Immature natural killer cell (primary cell): Measurements from ENCODE around the gene PIK3R2. TPM values are rescaled to one million over a fixed set of nuclear protein-coding genes. Genes with fewer than 3 reads are reported as not detected.
"Not testable (repeated sequence)": the region's sequence is repeated elsewhere in the genome, so short reads cannot be mapped to it uniquely, and the experiment has no call there.

ENCODE experiments used
- DNase-seq, 3 donors: peaks; one replicate each; pipeline ENCODE4 v3.0.0; 2022; ENCODE audit warnings: mixed read lengths in 1 of 3
- H3K27ac Mint-ChIP-seq, 6 donors: one replicate each; pipeline ENCODE4 v1.8.0; 2020; ENCODE audit warnings: mixed read lengths in 6 of 6, mild to moderate bottlenecking in 5 of 6, inconsistent platforms in 4 of 6, moderate library complexity in 3 of 6
- H3K27me3 Mint-ChIP-seq, 3 donors: one replicate each; pipeline ENCODE4 v1.8.0; 2020 to 2021; ENCODE audit warnings: low read depth in 3 of 3, mild to moderate bottlenecking in 3 of 3, mixed read lengths in 3 of 3, moderate library complexity in 3 of 3, inconsistent platforms in 1 of 3
- H3K36me3 Mint-ChIP-seq, 3 donors: one replicate each; pipeline ENCODE4 v1.8.0; 2020; ENCODE audit warnings: mixed read lengths in 3 of 3, inconsistent platforms in 2 of 3, mild to moderate bottlenecking in 2 of 3
- H3K4me1 Mint-ChIP-seq, 2 donors: one replicate each; pipeline ENCODE4 v1.8.0; 2020; ENCODE audit warnings: inconsistent platforms in 2 of 2, mild to moderate bottlenecking in 2 of 2, mixed read lengths in 2 of 2, moderate library complexity in 1 of 2
- H3K4me3 Mint-ChIP-seq, 5 donors: one replicate each; pipeline ENCODE4 v1.8.0; 2020; ENCODE audit warnings: mild to moderate bottlenecking in 5 of 5, mixed read lengths in 5 of 5, inconsistent platforms in 3 of 5, moderate library complexity in 3 of 5
- H3K9me3 Mint-ChIP-seq, 6 donors: one replicate each; pipeline ENCODE4 v1.8.0; 2020; ENCODE audit warnings: mild to moderate bottlenecking in 6 of 6, mixed read lengths in 6 of 6, inconsistent platforms in 4 of 6, moderate library complexity in 3 of 6
- polyA plus RNA-seq, 3 donors: library from polyadenylated mRNA; unstranded; fragments of 300-500 nt; fragmentation: Illumina TruSeq; gene quantifications; one replicate each; pipeline ENCODE4 v1.2.3, GENCODE V29; 2021

Gene PIK3R2
- 1 to 10 TPM; 1.7 to 4.7 (median 3.5) TPM for polyA plus RNA-seq

GRCh38 chr19:18152817-18153555, at the start of gene PIK3R2:
TSS of gene PIK3R2 (plus strand) at chr19:18153163. CDS start at chr19:18155880, 2,717 bp downstream.
- Mint-ChIP-seq H3K4me3 (peak within 1 kb of the TSS; percentile 84 to 96 (median 91)), H3K4me1 (peaks cover 55 to 59% of the 10 kb centered on the region in 2 donors), H3K9me3 (no peaks in the 10 kb centered on the region), H3K36me3 (peaks cover 0 to 16% (median 4%) of the 10 kb centered on the region in 3 donors), H3K27me3 (peaks cover 16 to 25% (median 25%) of the 10 kb centered on the region in 3 donors), H3K27ac (peak within 1 kb of the TSS; percentile 90 to 98 (median 93))
- DNase-seq = peak; percentile 100

DNA sequence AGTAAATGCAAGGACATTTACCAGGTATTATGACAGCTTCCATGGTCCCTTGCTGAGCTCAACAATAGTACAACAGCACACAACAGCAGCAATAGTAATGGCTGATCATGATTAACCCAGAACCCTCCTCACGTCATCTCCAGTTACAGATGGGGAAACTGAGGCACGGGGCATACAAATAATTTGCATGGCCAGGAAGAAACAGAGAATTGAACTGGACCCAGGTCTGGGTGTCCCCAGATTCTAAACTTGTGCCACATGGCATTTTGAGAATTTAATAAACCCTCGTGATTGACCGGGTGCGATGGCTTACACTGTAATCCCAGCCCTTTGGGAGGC, 48.2 kb upstream of the PIK3R2 start:
- no peak for DNase-seq
- peak overlapping the region; percentile 57 to 78 (median 74) for H3K27ac Mint-ChIP-seq
- H3K4me1 Mint-ChIP-seq = peaks cover 19 to 24% of the 10 kb centered on the region in 2 donors
- H3K9me3 Mint-ChIP-seq = no peaks in the 10 kb centered on the region
- H3K4me3 Mint-ChIP-seq = peak overlapping the region; percentile 69 to 84 (median 80)
- H3K36me3 Mint-ChIP-seq = peaks cover 0 to under 1% (median 0%) of the 10 kb centered on the region in 3 donors
- H3K27me3 Mint-ChIP-seq = peaks cover 3 to 5% (median 4%) of the 10 kb centered on the region in 3 donors

DNA sequence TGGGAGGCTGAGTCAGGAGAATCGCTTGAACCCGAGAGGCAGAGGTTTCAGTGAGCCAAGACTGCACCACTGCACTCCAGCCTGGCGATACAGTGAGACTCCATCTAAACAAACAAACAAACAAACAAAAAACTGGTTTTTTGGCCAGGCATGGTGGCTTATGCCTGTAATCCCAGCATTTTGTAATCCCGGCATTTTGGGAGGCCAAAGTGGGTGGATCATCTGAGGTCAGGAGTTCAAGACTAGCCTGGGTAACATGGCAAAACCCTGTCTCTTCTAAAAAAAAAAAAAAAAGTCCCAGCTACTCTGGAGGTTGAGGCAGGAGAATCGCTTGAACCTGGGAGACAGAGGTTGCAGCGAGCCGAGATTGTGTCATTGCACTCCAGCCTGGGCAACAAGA, 47.7 kb upstream of the PIK3R2 start:
- H3K4me1 Mint-ChIP-seq = peaks cover 17 to 23% of the 10 kb centered on the region in 2 donors
- not testable (repeated sequence) for DNase-seq, H3K9me3 Mint-ChIP-seq, H3K27me3 Mint-ChIP-seq, H3K36me3 Mint-ChIP-seq, H3K27ac Mint-ChIP-seq
- peak overlapping the region in 1 of 5 donors; percentile 10 for H3K4me3 Mint-ChIP-seq

- H3K9me3 Mint-ChIP-seq = peaks cover 0 to 2% (median 0%) of the 10 kb centered on the region in 6 donors
- H3K4me3 Mint-ChIP-seq = peak overlapping the region in 1 of 5 donors; percentile 9
- peak overlapping the region in 1 of 6 donors; percentile 45 for H3K27ac Mint-ChIP-seq
- peaks cover 25 to 31% of the 10 kb centered on the region in 2 donors for H3K4me1 Mint-ChIP-seq
- peaks cover 2 to 5% (median 3%) of the 10 kb centered on the region in 3 donors for H3K27me3 Mint-ChIP-seq
- no peak for DNase-seq
- H3K36me3 Mint-ChIP-seq = no peaks in the 10 kb centered on the region
Observed at GRCh38 chr19:18107235-18107634, 45.7 kb upstream of the PIK3R2 start.

- Mint-ChIP-seq H3K27ac (peak overlapping the region; percentile 81 to 94 (median 88)), H3K36me3 (peaks cover 0 to 5% (median 4%) of the 10 kb centered on the region in 3 donors), H3K4me1 (peaks cover 32 to 35% of the 10 kb centered on the region in 2 donors), H3K27me3 (peaks cover 0 to 3% (median 3%) of the 10 kb centered on the region in 3 donors), H3K9me3 (peaks cover 0 to 2% (median 0%) of the 10 kb centered on the region in 6 donors), H3K4me3 (peak overlapping the region; percentile 73 to 89 (median 81))
- no peak for DNase-seq
Observed at GRCh38 chr19:18108897-18109296, 44.1 kb upstream of the PIK3R2 start.

GRCh38 chr19:18109341-18109732, 43.6 kb upstream of the PIK3R2 start:
- Mint-ChIP-seq H3K4me1 (peaks cover 31 to 33% of the 10 kb centered on the region in 2 donors), H3K9me3 (peaks cover 0 to 2% (median 0%) of the 10 kb centered on the region in 6 donors), H3K27ac (peak overlapping the region; percentile 60 to 89 (median 83)), H3K36me3 (peaks cover 0 to 7% (median 4%) of the 10 kb centered on the region in 3 donors), H3K27me3 (peaks cover 0 to 3% (median 3%) of the 10 kb centered on the region in 3 donors), H3K4me3 (peak overlapping the region; percentile 73 to 89 (median 81))
- no peak for DNase-seq

GRCh38 chr19:18109733-18110608, 43.0 kb upstream of the PIK3R2 start:
- peak; percentile 44 to 50 (median 45) for DNase-seq
- H3K9me3 Mint-ChIP-seq = peaks cover 0 to 2% (median 0%) of the 10 kb centered on the region in 6 donors

DNA sequence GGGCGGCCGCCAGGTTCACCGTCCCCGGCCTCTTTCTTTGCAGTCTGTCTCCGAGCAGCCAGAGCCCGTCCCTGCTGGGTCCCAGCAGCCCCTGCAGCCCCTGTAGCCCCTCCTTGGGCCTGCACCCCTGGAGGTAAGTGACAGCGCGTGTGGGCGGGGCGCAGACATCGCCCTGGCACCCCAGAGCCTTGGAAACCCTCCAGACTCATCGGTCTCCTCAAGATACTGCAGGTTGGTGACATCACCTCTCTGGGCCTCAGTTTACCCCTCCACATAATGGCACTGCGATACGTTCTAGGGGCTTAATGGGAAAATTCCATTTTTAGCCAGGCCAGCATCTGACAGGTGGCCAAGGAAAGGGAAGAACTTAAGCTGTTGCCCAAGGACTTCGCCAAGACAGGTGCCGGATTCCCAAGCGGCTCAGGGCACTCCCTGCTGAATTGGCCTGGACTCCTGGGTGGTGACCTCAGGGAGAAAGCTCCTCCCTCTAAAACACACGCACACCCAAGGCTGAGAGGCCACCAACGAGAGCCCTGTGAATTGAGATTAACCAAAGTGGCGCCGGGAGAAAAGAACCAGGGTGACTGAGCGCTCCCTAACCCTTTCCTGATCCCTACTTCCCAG, 42.2 kb upstream of the PIK3R2 start:
- Mint-ChIP-seq H3K4me1 (peaks cover 25 to 30% of the 10 kb centered on the region in 2 donors), H3K27ac (peak overlapping the region in 1 of 6 donors; percentile 40), H3K4me3 (peak overlapping the region; percentile 58 to 77 (median 67)), H3K27me3 (peaks cover 0 to 3% (median under 1%) of the 10 kb centered on the region in 3 donors), H3K9me3 (peaks cover 0 to 2% (median 0%) of the 10 kb centered on the region in 6 donors), H3K36me3 (peaks cover 0 to 7% (median 4%) of the 10 kb centered on the region in 3 donors)
- DNase-seq = no peak

More at GRCh38 chr19:18109733-18110608, 43.0 kb upstream of the PIK3R2 start:
- Mint-ChIP-seq H3K27ac (peak overlapping the region in 5 of 6 donors; percentile 60 to 89 (median 81)), H3K27me3 (peaks cover 0 to 3% (median 2%) of the 10 kb centered on the region in 3 donors), H3K4me1 (peaks cover 25 to 28% of the 10 kb centered on the region in 2 donors), H3K4me3 (peak overlapping the region; percentile 73 to 89 (median 81)), H3K36me3 (peaks cover 0 to 7% (median 4%) of the 10 kb centered on the region in 3 donors)

DNA sequence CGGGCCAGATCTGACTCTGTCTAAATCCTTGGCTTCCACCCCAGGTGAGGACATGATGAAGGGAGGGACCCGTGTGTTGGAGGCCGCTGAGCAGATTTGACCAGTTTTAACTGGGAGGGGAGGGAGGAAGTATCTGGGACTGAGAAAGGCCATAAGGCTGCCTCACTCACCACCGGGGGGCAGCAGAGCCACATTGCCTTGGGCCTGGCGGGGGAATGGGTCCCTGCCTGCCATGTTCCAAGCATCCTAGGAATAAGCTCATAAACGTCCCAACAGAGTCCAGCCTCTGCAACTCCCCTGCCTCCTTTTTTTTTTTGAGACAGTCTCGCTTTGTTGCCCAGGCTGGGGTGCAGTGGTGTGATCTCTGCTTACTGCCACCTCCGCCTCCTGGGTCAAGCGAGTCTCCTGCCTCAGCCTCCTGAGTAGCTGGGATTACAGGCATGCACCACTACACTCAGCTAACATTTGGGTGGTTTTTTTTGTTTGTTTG, 39.9 kb upstream of the PIK3R2 start:
- peaks cover 0 to 7% (median 4%) of the 10 kb centered on the region in 3 donors for H3K36me3 Mint-ChIP-seq
- peak; percentile 75 to 80 (median 76) for DNase-seq
- peaks cover 34 to 38% of the 10 kb centered on the region in 2 donors for H3K4me1 Mint-ChIP-seq
- peak overlapping the region in 1 of 5 donors; percentile 25 for H3K4me3 Mint-ChIP-seq
- peaks cover 0 to 6% (median 3%) of the 10 kb centered on the region in 3 donors for H3K27me3 Mint-ChIP-seq
- H3K27ac Mint-ChIP-seq = peak overlapping the region in 4 of 6 donors; percentile 49 to 81 (median 68)
- H3K9me3 Mint-ChIP-seq = peaks cover 0 to 2% (median 0%) of the 10 kb centered on the region in 6 donors

- DNase-seq = no peak
- peaks cover 0 to 9% (median 7%) of the 10 kb centered on the region in 3 donors for H3K27me3 Mint-ChIP-seq
- H3K4me1 Mint-ChIP-seq = peaks cover 36 to 40% of the 10 kb centered on the region in 2 donors
- peak overlapping the region in 1 of 6 donors; percentile 34 for H3K27ac Mint-ChIP-seq
- peaks cover 0 to 2% (median 0%) of the 10 kb centered on the region in 6 donors for H3K9me3 Mint-ChIP-seq
- peaks cover 0 to 7% (median 4%) of the 10 kb centered on the region in 3 donors for H3K36me3 Mint-ChIP-seq
- no peak overlapping the region for H3K4me3 Mint-ChIP-seq
Observed at GRCh38 chr19:18113827-18114226, 39.1 kb upstream of the PIK3R2 start.

- Mint-ChIP-seq H3K4me3 (no peak overlapping the region), H3K9me3 (peaks cover 0 to 2% (median 0%) of the 10 kb centered on the region in 6 donors), H3K27ac (no peak overlapping the region), H3K36me3 (peaks cover 0 to 7% (median 4%) of the 10 kb centered on the region in 3 donors), H3K4me1 (peaks cover 37 to 41% of the 10 kb centered on the region in 2 donors), H3K27me3 (peaks cover 0 to 10% (median 7%) of the 10 kb centered on the region in 3 donors)
- DNase-seq = no peak
Observed at GRCh38 chr19:18114483-18114882, 38.5 kb upstream of the PIK3R2 start.

- peak overlapping the region; percentile 82 to 97 (median 93) for H3K27ac Mint-ChIP-seq
- DNase-seq = no peak
- H3K9me3 Mint-ChIP-seq = no peaks in the 10 kb centered on the region
- H3K4me1 Mint-ChIP-seq = peaks cover 44 to 47% of the 10 kb centered on the region in 2 donors
- peaks cover 0 to 16% (median 4%) of the 10 kb centered on the region in 3 donors for H3K36me3 Mint-ChIP-seq
- H3K27me3 Mint-ChIP-seq = peaks cover 0 to 12% (median 10%) of the 10 kb centered on the region in 3 donors
- H3K4me3 Mint-ChIP-seq = peak overlapping the region; percentile 71 to 85 (median 76)
Observed at GRCh38 chr19:18117364-18117691, 35.6 kb upstream of the PIK3R2 start.
